Umbilical cord (tissue), 2 donors: ENCODE results near the gene SHPK. TPM values are rescaled to one million over a fixed set of nuclear protein-coding genes. Genes with fewer than 3 reads are reported as not detected.

Experiments used
- DNase-seq: peaks from one replicate; pipeline ENCODE4 v3.0.0-alpha.2; 2015; ENCODE audit warnings: low spot score
- total RNA-seq: library from RNA; depleted of rRNA; stranded (reverse); fragments of >200 nt; gene quantifications from one replicate; pipeline ENCODE4 v1.2.3, GENCODE V29; 2014; ENCODE audit warnings: low replicate concordance; ENCODE audit not compliant: insufficient read depth

Gene SHPK
- total RNA-seq, 1 donor from 2014 or later, result 9.4 TPM

GRCh38 chr17:3660311-3660891, 24.4 kb upstream of the SHPK start:
- DNase-seq, result no peak

- DNase-seq, result peak; percentile 57
Observed at GRCh38 chr17:3659541-3660111, 23.6 kb upstream of the SHPK start.

- DNase-seq, result no peak
Observed at GRCh38 chr17:3658784-3659449, 22.9 kb upstream of the SHPK start.

GRCh38 chr17:3657874-3658783, 22.1 kb upstream of the SHPK start:
- DNase-seq, result no peak

DNA sequence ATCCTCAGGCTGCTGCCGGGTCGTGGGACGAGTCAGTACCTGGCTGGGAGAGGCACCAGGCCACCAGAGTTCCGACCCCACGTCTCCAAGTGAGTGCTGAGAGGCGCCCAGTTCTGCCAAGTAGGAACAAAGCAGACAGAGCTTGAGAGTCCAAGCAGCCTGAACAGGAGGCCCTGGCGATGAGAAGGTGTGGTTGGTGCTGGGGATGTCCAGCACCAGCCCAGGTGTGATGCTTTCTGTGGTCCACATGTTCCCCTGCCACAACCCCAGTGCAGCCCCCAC, 21.5 kb upstream of the SHPK start:
- DNase-seq, result no peak

DNA sequence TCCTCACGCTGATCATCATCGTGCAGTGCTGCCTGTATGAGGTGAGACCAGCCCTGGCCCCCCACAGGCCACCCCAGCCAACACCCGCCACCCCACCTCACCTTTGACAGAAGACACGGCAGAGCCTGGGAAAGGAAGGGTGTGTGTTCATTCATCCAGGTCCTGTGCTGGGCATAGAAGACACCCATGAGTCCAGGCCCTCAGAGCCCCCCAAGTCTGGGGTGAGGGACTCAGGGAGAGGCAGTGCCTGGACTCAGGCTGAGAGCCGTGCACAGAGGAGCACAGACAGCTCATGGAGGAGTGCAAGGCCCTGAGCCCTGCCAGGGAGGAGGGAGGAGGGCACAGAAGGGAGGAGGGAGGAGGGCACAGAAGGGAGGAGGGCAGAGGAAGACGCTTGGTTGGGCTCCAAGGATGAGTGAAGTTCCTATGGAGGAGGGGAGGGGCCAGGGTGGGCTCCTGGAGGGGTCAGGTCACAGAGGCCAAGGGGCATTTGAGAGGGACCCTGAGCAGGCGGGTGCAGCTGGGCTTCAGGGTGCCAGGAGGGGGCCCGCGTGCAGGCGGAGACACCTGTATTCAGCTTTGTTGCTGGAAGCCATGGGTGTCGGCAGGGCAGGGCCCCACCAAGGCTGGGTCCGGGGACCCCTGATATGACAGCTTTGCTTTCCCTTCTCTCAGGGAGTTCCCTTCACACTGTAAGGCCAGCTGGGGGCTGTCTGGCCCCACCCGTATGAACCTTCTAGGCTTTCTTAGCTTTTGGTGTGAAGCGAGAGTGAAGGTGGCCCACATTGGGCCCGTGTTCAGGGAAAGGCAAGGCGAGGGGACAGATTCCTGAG, 20.9 kb upstream of the SHPK start:
- DNase-seq, result no peak

DNA sequence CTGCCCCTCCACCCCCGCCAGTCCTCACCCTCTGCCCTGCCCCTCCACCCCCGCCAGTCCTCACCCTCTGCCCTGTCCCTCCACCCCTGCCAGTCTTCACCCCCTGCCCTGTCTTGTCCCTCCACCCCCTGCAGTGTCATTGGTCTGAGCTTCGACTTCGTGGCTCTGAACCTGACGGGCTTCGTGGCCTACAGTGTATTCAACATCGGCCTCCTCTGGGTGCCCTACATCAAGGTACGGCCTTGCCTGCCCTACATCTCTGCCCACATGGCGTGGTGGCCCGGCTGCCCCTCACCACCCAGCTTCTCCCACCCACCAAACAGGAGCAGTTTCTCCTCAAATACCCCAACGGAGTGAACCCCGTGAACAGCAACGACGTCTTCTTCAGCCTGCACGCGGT, 20.3 kb upstream of the SHPK start:
- DNase-seq, result no peak

GRCh38 chr17:3655766-3656165, 19.7 kb upstream of the SHPK start:
- no peak for DNase-seq

DNA sequence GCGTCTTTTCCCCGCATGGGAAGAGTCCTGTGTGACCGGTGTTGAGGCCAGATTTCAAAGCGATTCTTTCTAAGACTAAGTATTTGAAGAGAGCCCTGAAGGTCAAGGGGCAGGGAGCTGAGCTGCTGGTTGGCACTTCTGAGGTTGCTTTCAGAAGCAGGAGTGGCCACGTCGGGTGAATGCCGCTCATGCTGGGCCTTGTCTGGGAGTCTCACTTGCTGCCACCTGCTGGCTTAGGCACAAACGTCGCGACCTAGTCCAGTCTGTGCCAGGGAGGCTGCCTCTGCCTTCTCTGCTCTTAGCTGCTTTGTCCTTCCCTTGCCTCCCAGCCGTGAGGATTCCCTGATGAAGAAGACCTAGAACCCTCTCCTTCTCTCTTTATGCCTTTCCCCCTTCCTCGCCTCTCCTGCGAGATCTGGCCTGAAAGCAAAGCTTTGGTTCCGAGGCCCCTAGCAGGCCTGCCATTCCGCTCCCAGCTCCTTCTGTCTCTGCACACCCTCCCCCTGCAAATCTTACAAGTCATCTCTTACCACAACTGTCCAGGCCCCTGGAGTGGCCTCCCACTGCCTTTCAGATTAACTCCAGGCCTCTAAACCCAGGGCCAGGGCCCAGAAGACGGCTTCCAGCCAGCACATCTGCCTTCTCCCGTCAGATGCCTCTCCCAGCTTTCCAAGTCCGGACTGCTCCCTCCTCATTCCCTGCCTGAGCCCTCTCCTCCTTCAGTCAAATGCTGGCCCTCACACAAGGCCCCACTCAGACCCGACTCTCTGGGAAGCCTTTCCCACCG, 11.9 kb upstream of the SHPK start:
- peak; percentile 61 for DNase-seq

- DNase-seq, result no peak
Observed at GRCh38 chr17:3647251-3647650, 11.2 kb upstream of the SHPK start.

DNA sequence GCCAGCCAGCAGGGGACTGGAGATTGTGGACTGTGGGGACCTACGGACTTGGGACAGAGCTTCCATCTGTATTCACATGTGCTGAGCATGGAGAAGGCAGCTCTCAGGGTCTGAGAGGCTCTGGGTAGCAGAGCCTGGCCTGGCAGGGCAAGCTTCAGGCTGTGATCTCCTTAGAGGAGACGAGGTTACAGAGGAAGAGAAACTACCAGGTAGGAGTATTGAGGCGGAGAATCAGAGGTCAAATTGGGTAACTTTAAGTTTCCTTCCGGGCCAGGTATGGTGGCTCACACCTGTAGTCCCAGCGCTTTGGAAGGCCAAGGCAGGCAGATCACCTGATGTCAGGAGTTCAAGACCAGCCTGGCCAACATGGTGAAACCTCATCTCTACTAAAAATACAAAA, 9.3 kb upstream of the SHPK start:
- DNase-seq, result no peak

GRCh38 chr17:3643889-3644349, 7.9 kb upstream of the SHPK start:
- DNase-seq, result no peak

DNA sequence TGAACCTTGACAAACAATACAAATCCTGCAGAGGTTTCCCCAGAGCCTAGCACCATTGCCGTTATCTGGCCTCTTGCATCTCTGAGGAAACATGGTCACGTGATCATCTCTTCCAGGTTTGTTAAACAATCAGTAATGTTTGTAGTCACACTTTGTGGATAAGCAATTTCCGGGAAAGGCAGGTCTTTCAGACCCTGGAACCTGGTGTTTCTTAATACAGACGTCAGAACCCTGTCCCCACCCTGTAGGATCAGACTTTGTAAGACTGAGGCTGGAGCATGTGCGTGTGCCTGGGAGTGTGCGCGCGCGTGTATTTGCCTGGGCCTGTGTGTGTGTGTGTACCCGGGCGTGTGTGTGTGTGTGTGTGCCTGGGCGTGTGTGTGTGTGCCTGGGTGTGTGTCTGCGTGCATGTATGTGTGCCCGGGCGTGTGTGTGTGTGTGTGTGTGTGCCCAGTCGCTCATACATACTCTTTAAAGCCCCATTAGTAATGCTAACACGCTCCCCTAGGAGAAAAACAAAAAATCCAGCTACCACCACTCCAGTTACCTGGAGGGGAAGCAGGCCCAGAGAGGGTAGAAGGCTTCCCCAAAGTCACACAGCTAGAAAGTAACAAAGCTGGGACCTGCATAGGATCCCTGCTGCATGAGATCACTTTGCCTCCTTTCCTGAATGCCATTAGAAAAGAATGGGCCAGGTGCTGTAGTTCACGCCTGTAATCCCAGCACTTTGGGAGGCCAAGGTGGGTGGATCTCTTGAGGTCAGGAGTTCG, 5.9 kb upstream of the SHPK start:
- no peak for DNase-seq

- DNase-seq, result no peak
Observed at GRCh38 chr17:3641014-3641413, 5.0 kb upstream of the SHPK start.

DNA sequence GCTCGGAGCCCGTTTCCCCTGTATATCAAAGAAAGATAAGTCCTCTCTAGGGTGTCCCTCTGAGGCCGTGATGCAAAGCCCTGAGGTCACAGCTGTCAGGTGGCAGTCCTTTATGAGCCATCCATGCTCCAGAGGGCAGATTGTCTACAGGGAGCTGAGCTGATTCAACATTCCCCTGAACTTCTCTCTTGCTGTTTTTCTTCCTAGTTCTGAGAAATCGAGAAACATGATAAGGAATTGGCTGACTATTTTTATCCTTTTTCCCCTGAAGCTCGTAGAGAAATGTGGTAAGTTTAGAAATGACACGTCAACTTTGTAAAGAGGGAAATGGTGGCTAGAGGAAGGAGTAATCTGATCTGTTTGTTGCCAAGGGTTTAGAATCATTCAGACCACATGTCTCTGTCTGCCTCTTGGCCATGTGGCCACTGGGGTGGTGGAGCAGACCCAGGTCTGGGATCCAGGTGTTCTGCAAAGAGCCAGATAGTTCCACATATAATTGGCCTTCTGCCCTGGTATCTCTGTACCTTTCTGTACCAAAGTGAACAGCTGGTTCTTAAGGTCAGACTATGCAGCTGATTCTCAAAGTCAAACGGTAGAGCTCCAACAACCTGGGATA, 4.0 kb upstream of the SHPK start:
- no peak for DNase-seq

- DNase-seq, result no peak
Observed at GRCh38 chr17:3636908-3637373, 891 bp upstream of the SHPK start.

- no peak for DNase-seq
Observed at GRCh38 chr17:3635474-3636153, 436 bp downstream of the SHPK start.

DNA sequence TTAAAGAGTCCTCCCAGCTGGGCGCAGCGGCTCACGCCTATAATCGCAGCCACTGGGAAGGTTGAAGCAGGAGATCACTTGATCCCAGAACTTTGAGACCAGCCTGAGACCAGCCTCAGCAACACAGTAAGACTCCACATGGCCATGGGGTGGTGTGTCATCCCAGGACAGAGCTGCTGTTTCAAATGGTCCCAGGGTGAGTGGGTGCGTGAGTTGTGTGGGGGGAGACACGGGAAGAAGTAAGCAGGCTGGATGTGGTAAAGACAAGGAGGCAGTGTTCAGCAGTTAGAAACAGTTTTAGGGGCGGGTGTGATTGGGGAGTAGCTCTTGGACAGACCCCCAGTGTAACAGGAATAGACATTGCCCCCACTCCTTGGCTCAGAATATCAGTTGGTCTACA, 3.8 kb downstream of the SHPK start:
- DNase-seq, result no peak

DNA sequence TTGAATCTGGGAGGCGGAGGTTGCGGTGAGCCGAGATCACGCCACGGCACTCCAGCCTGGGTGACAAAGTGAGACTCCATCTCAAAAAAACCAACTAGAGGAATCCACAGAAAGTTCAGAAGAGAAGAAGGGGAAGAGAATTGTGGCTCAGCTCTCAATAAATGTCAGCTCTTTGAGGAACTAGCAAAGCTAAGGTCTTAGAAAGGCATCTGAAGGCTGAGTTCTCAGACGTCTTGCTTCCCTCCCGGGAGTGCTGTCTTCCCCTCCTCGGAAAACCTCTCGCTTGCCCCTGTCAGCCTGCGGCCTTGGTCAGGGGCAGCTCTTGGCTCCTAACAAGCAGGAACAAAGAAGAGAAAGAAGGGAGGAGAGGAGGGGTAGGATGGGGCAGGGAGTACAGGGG, 5.3 kb downstream of the SHPK start:
- no peak for DNase-seq
